ENCODE results near the gene ITGB3BP.

Gene ITGB3BP

DNA sequence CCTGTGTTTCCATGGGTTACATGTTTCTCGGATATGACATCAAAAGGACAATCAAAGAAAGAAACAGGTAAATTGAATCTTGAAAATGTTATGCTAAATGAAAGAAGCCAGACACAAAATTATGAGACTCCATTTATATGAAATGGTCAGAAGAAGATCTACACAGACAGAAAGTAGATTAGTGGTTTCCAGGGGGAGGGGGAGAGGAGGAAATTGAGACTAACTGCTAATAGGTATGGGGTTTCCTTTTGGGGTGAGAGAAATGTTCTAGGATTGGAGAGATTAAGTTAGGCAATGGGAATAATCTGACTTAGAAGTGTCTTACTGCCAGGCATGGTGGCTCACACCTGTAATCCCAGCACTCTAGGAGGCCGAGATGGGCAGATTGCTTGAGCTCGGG is 21.8 kb downstream of the ITGB3BP start:
- Mint-ChIP-seq H3K4me1 (no peaks in the 10 kb centered on the region), H3K36me3 (ENCODE audit: low read depth) (peaks cover 50% of the 10 kb centered on the region), H3K9me3 (peaks cover 22% of the 10 kb centered on the region), H3K4me3 (no peak overlapping the region), H3K27ac (no peak overlapping the region), H3K27me3 (ENCODE audit: low read depth) (no peaks in the 10 kb centered on the region)
- TF ChIP-seq, protein P1, sequence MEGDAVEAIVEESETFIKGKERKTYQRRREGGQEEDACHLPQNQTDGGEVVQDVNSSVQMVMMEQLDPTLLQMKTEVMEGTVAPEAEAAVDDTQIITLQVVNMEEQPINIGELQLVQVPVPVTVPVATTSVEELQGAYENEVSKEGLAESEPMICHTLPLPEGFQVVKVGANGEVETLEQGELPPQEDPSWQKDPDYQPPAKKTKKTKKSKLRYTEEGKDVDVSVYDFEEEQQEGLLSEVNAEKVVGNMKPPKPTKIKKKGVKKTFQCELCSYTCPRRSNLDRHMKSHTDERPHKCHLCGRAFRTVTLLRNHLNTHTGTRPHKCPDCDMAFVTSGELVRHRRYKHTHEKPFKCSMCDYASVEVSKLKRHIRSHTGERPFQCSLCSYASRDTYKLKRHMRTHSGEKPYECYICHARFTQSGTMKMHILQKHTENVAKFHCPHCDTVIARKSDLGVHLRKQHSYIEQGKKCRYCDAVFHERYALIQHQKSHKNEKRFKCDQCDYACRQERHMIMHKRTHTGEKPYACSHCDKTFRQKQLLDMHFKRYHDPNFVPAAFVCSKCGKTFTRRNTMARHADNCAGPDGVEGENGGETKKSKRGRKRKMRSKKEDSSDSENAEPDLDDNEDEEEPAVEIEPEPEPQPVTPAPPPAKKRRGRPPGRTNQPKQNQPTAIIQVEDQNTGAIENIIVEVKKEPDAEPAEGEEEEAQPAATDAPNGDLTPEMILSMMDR (IDR thresholded peaks at IDR 0.05; ENCODE audit: unreplicated experiment in 3 of 3), result no peak

DNA sequence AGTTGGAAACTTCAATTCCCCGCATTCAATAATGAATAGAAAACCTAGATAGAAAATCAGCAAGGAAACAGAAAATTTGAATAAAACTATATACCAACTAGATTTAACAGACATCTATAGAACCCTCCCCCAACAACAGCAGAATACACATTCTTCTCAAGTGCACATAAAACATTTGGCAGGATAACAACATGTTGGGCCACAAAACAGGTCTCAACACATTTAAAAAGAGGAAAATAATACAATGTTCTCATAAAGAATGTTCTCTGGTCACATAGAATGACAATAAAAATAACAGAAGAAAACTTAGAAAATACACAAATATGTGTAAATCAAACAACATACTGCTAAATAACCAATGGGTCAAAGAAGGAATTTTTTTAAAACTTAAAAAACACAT is 24.9 kb downstream of the ITGB3BP start:
- Mint-ChIP-seq H3K9me3 (peaks cover 11% of the 10 kb centered on the region), H3K4me3 (no peak overlapping the region), H3K36me3 (ENCODE audit: low read depth) (peaks cover 34% of the 10 kb centered on the region), H3K27me3 (ENCODE audit: low read depth) (no peaks in the 10 kb centered on the region), H3K4me1 (no peaks in the 10 kb centered on the region), H3K27ac (no peak overlapping the region)
- TF ChIP-seq, protein P1 (IDR thresholded peaks at IDR 0.05; ENCODE audit: unreplicated experiment in 3 of 3), result no peak

GRCh38 chr1:63497577-63497976 is 25.4 kb downstream of the ITGB3BP start:
- Mint-ChIP-seq H3K27me3 (ENCODE audit: low read depth) (no peaks in the 10 kb centered on the region), H3K9me3 (peaks cover 11% of the 10 kb centered on the region), H3K4me3 (no peak overlapping the region), H3K4me1 (no peaks in the 10 kb centered on the region), H3K36me3 (ENCODE audit: low read depth) (peaks cover 34% of the 10 kb centered on the region), H3K27ac (no peak overlapping the region)
- TF ChIP-seq, protein P1 (IDR thresholded peaks at IDR 0.05; ENCODE audit: unreplicated experiment in 3 of 3), result no peak

DNA sequence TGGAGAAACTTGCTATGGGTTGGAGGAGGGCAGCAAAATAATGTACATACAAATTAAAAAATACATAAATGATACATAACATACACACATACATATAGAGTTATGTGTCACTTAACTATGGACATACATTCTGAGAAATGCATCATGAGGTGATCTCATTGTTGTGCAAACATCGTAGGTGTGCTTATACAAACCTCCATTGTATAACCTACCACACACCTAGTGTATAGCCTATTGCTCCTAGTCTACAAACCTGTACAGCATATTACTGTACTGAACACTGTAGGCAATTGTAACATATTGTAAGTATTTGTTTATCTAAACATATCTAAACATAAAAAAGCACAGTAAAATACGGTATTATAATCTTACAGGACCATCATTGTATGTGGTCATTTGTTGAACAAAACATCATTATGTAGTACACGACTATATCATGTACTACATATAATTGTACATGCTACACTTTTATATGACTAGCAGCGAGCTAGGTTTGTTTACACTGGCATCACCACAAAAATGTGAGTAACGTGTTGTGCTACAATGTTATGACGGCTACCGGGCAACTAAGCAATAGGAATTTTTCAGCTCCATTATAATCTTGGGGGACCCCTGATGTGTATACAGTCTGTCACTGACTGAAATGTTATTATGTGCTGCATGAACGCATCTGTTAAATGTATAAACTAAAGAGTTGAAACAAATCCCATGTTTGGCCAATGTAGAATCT is 35.5 kb downstream of the ITGB3BP start:
- Mint-ChIP-seq H3K36me3 (ENCODE audit: low read depth) (no peaks in the 10 kb centered on the region), H3K27ac (no peak overlapping the region), H3K27me3 (ENCODE audit: low read depth) (no peaks in the 10 kb centered on the region), H3K4me3 (no peak overlapping the region), H3K9me3 (no peaks in the 10 kb centered on the region), H3K4me1 (no peaks in the 10 kb centered on the region)
- TF ChIP-seq, protein P1 (IDR thresholded peaks at IDR 0.05; ENCODE audit: unreplicated experiment in 3 of 3), result no peak

DNA sequence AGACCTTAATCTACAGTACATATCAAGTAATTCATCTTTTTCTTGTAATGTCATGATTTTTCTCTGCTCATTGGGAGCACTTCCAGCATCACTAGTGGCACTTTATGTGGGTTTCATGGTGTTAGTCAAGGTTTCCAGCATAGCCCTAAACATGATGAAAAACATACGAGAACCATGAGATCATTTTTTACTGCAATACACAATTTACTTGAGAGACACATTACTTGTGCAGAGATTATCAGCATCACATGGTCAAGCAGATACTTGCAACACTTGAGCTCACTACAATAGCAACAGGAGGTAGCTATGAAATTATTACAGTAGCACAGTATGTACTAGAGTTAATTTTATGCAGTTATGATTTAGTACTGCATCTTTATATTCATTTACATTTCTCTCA is 36.4 kb downstream of the ITGB3BP start:
- H3K27ac Mint-ChIP-seq, result no peak overlapping the region
- no peaks in the 10 kb centered on the region for H3K4me1 Mint-ChIP-seq
- no peak overlapping the region for H3K4me3 Mint-ChIP-seq
- no peaks in the 10 kb centered on the region for H3K27me3 Mint-ChIP-seq (ENCODE audit: low read depth)
- no peaks in the 10 kb centered on the region for H3K9me3 Mint-ChIP-seq
- no peaks in the 10 kb centered on the region for H3K36me3 Mint-ChIP-seq (ENCODE audit: low read depth)
- TF ChIP-seq, protein P1 (IDR thresholded peaks at IDR 0.05; ENCODE audit: unreplicated experiment in 3 of 3), result no peak

DNA sequence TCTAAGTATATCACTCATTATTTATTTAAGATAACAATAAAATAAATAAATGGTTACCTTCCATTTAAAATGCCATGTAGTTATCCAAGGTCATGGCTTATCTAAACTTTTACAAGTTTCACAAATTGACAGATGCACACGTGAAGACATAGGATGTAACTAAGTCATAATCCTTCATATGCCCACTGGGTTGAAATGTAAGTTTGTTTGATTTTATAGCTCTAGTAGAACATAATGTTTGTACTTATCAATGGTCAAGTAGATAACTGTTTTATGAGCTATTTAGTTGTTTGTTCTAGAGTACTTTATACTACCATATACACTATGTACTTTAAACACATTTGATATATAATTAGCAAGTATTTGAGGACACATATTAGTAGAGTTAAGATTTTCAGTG is 43.0 kb downstream of the ITGB3BP start:
- H3K36me3 Mint-ChIP-seq (ENCODE audit: low read depth), result peaks cover 29% of the 10 kb centered on the region
- H3K9me3 Mint-ChIP-seq, result no peaks in the 10 kb centered on the region
- no peak overlapping the region for H3K4me3 Mint-ChIP-seq
- no peaks in the 10 kb centered on the region for H3K27me3 Mint-ChIP-seq (ENCODE audit: low read depth)
- H3K4me1 Mint-ChIP-seq, result no peaks in the 10 kb centered on the region
- no peak overlapping the region for H3K27ac Mint-ChIP-seq
- TF ChIP-seq, protein P1 (IDR thresholded peaks at IDR 0.05; ENCODE audit: unreplicated experiment in 3 of 3), result no peak

Data from nephron (organoid).